Cardiac muscle cell (in vitro differentiated cells and primary cell): ENCODE data around the gene NPC1. TPM values are rescaled to one million over a fixed set of nuclear protein-coding genes. Genes with fewer than 3 reads are reported as not detected.
"Not testable (repeated sequence)": the region's sequence is repeated elsewhere in the genome, so short reads cannot be mapped to it uniquely, and the experiment has no call there.

Experiments used
- DNase-seq, 2 donors: peaks; one replicate each; pipeline versions ENCODE4 v3.0.0 to v3.0.0-alpha.2; 2010 to 2017; ENCODE audit warnings: low read depth in 1 of 2, low spot score in 1 of 2
- H3K27ac ChIP-seq: fragments of 200-600 bp; sonication (generic); 2 replicates; pipeline ENCODE4 v1.5.1; 2016
- H3K27me3 ChIP-seq: fragments of 200-600 bp; sonication (generic); 2 replicates; pipeline ENCODE4 v1.6.0; 2016; ENCODE audit warnings: control low read depth
- H3K36me3 ChIP-seq: fragments of 200-600 bp; sonication (generic); 2 replicates; pipeline ENCODE4 v1.5.1; 2016; ENCODE audit warnings: control low read depth
- H3K4me1 ChIP-seq: fragments of 200-600 bp; sonication (generic); 2 replicates; pipeline ENCODE4 v1.8.1; 2017; ENCODE audit warnings: low read depth, mild to moderate bottlenecking, mixed run types
- H3K4me3 ChIP-seq: fragments of 200-600 bp; sonication (generic); 2 replicates; pipeline ENCODE4 v1.5.1; 2016; ENCODE audit warnings: mild to moderate bottlenecking
- H3K9me3 ChIP-seq: fragments of 200-600 bp; sonication (generic); 2 replicates; pipeline ENCODE4 v1.5.1; 2017; ENCODE audit warnings: low read depth, mild to moderate bottlenecking, control low read depth
- polyA plus RNA-seq: library from polyadenylated mRNA; unstranded; fragments of >200 nt; fragmentation: Nextera tagmentation; extraction: Ambion mirVana; gene quantifications from 2 replicates; pipeline ENCODE4 v1.2.1, GENCODE V29; 2016
- total RNA-seq: library from RNA; depleted of rRNA; stranded (reverse); fragments of >200 nt; gene quantifications from 2 replicates; pipeline ENCODE4 v1.2.3, GENCODE V29; 2016
- TF ChIP-seq, protein P1 (sequence below): IDR thresholded peaks from 2 replicates; pipeline ENCODE4 v1.5.1; 2012; ENCODE audit warnings: low read depth, mild to moderate bottlenecking, low read length

The NPC1 gene
- total and polyA plus RNA-seq, 2 experiments from 2014 or later, result 14.1 to 25.9 TPM

GRCh38 chr18:23578891-23579653, 7.2 kb downstream of the NPC1 start:
- peak in 1 of 2 donors; percentile 65 for DNase-seq
- Histone ChIP-seq H3K4me3 (no peak overlapping the region), H3K27ac (no peak overlapping the region), H3K27me3 (no peaks in the 10 kb centered on the region), H3K4me1 (peaks cover 11% of the 10 kb centered on the region), H3K9me3 (no peaks in the 10 kb centered on the region), H3K36me3 (no peaks in the 10 kb centered on the region)
- TF ChIP-seq, protein P1, sequence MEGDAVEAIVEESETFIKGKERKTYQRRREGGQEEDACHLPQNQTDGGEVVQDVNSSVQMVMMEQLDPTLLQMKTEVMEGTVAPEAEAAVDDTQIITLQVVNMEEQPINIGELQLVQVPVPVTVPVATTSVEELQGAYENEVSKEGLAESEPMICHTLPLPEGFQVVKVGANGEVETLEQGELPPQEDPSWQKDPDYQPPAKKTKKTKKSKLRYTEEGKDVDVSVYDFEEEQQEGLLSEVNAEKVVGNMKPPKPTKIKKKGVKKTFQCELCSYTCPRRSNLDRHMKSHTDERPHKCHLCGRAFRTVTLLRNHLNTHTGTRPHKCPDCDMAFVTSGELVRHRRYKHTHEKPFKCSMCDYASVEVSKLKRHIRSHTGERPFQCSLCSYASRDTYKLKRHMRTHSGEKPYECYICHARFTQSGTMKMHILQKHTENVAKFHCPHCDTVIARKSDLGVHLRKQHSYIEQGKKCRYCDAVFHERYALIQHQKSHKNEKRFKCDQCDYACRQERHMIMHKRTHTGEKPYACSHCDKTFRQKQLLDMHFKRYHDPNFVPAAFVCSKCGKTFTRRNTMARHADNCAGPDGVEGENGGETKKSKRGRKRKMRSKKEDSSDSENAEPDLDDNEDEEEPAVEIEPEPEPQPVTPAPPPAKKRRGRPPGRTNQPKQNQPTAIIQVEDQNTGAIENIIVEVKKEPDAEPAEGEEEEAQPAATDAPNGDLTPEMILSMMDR, result no peak

GRCh38 chr18:23578067-23578701, 8.1 kb downstream of the NPC1 start:
- Histone ChIP-seq H3K4me3 (no peak overlapping the region), H3K9me3 (no peaks in the 10 kb centered on the region)
- TF ChIP-seq, protein P1, result no peak

GRCh38 chr18:23577521-23577920, 8.8 kb downstream of the NPC1 start:
- not testable (repeated sequence) for H3K27me3 ChIP-seq, H3K4me3 ChIP-seq, H3K9me3 ChIP-seq, H3K36me3 ChIP-seq, H3K27ac ChIP-seq, DNase-seq
- peaks cover 12% of the 10 kb centered on the region for H3K4me1 ChIP-seq

More at GRCh38 chr18:23578067-23578701, 8.1 kb downstream of the NPC1 start:
- Histone ChIP-seq H3K27me3 (no peaks in the 10 kb centered on the region), H3K36me3 (no peaks in the 10 kb centered on the region), H3K4me1 (peaks cover 12% of the 10 kb centered on the region), H3K27ac (no peak overlapping the region)
- DNase-seq, result no peak

DNA sequence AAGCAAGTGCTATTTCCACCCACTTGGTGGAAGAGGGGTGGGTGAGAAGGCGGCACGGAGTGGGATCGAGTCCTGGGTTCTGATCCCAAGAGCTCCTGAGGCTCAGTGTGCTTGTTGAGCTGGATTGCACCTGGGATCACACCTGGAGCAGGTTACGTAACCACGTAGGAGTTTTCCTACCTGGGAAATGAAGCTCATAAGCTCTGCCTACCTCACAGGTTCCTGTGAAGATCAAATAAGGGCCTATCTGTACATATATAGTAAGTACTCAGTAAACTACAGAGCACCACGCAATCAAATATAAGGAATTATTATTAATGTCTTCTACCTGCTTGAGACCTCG, 11.0 kb downstream of the NPC1 start:
- peaks cover 12% of the 10 kb centered on the region for H3K4me1 ChIP-seq
- peaks cover 3% of the 10 kb centered on the region for H3K36me3 ChIP-seq
- H3K27me3 ChIP-seq, result no peaks in the 10 kb centered on the region
- TF ChIP-seq, protein P1, result no peak
- H3K4me3 ChIP-seq, result no peak overlapping the region
- H3K27ac ChIP-seq, result peak overlapping the region; percentile 64
- H3K9me3 ChIP-seq, result no peaks in the 10 kb centered on the region
- no peak for DNase-seq

GRCh38 chr18:23574611-23575308, 11.5 kb downstream of the NPC1 start:
- DNase-seq, result peak in 1 of 2 donors; percentile 48
- Histone ChIP-seq H3K4me3 (no peak overlapping the region), H3K27ac (peak overlapping the region; percentile 64), H3K36me3 (peaks cover 3% of the 10 kb centered on the region), H3K4me1 (peaks cover 12% of the 10 kb centered on the region), H3K9me3 (no peaks in the 10 kb centered on the region), H3K27me3 (no peaks in the 10 kb centered on the region)
- TF ChIP-seq, protein P1, result no peak
